Measurements from ENCODE around the gene C16orf54. TPM values are rescaled to one million over a fixed set of nuclear protein-coding genes. Genes with fewer than 3 reads are reported as not detected.

The C16orf54 gene
- total and polyA plus RNA-seq, 2 donors from 2014 or later: 0.39 to 4.9 TPM

GRCh38 chr16:29779474-29779873 is 33.7 kb upstream of the C16orf54 start:
- no peaks in the 10 kb centered on the region for H3K4me1 ChIP-seq (ENCODE audit: control insufficient read depth in 2 of 3, insufficient read depth in 2 of 3, low read depth in 1 of 3, low read length in 3 of 3)
- no peaks in the 10 kb centered on the region for H3K36me3 ChIP-seq (ENCODE audit: control insufficient read depth in 2 of 3, insufficient read depth in 3 of 3, low read length in 3 of 3)
- DNase-seq: no peak
- H3K9ac ChIP-seq (ENCODE audit: low read length in 3 of 3): no peak overlapping the region
- H3K9me3 ChIP-seq (ENCODE audit: control insufficient read depth in 2 of 3, insufficient read depth in 1 of 3, low read length in 3 of 3): no peaks in the 10 kb centered on the region
- no peak for TF ChIP-seq CTCF (IDR thresholded peaks at IDR 0.05; ENCODE audit: borderline replicate concordance, extremely low read depth, insufficient read depth)
- no peak overlapping the region for H3K27ac ChIP-seq (ENCODE audit: low read depth in 2 of 2, low read length in 2 of 2)
- no peak for FAIRE-seq
- intact Hi-C loops (cut with DNase I): no loop called here
- H3K4me3 ChIP-seq (ENCODE audit: low read length in 3 of 3): no peak overlapping the region
- no peaks in the 10 kb centered on the region for H3K27me3 ChIP-seq (ENCODE audit: control insufficient read depth, insufficient read depth, low read length)

GRCh38 chr16:29777576-29778350 is 32.0 kb upstream of the C16orf54 start, which contains the start of gene ZG16:
Gene ZG16, plus strand, starts transcription at chr16:29778256. Its CDS starts 1,011 bp downstream, at chr16:29779267.
- Histone ChIP-seq H3K36me3 (ENCODE audit: control insufficient read depth in 2 of 3, insufficient read depth in 3 of 3, low read length in 3 of 3) (no peaks in the 10 kb centered on the region), H3K9ac (ENCODE audit: low read length in 3 of 3) (no peak within 1 kb of the TSS), H3K27me3 (ENCODE audit: control insufficient read depth, insufficient read depth, low read length) (no peaks in the 10 kb centered on the region), H3K4me3 (ENCODE audit: low read length in 3 of 3) (no peak within 1 kb of the TSS), H3K27ac (ENCODE audit: low read depth in 2 of 2, low read length in 2 of 2) (no peak within 1 kb of the TSS), H3K9me3 (ENCODE audit: control insufficient read depth in 2 of 3, insufficient read depth in 1 of 3, low read length in 3 of 3) (no peaks in the 10 kb centered on the region), H3K4me1 (ENCODE audit: control insufficient read depth in 2 of 3, insufficient read depth in 2 of 3, low read depth in 1 of 3, low read length in 3 of 3) (no peaks in the 10 kb centered on the region)
- FAIRE-seq (no peak), DNase-seq (peak in 1 of 5 donors; percentile 8)
- intact Hi-C loops (cut with DNase I): no loop called here
- TF ChIP-seq CTCF (IDR thresholded peaks at IDR 0.05; ENCODE audit: borderline replicate concordance, extremely low read depth, insufficient read depth): no peak

GRCh38 chr16:29775742-29776408 is 30.1 kb upstream of the C16orf54 start:
- FAIRE-seq: no peak
- H3K4me3 ChIP-seq (ENCODE audit: low read length in 3 of 3): no peak overlapping the region
- no peak overlapping the region for H3K9ac ChIP-seq (ENCODE audit: low read length in 3 of 3)
- H3K4me1 ChIP-seq (ENCODE audit: control insufficient read depth in 2 of 3, insufficient read depth in 2 of 3, low read depth in 1 of 3, low read length in 3 of 3): no peaks in the 10 kb centered on the region
- no peaks in the 10 kb centered on the region for H3K36me3 ChIP-seq (ENCODE audit: control insufficient read depth in 2 of 3, insufficient read depth in 3 of 3, low read length in 3 of 3)
- intact Hi-C loops (cut with DNase I): no loop called here
- H3K27ac ChIP-seq (ENCODE audit: low read depth in 2 of 2, low read length in 2 of 2): no peak overlapping the region
- no peaks in the 10 kb centered on the region for H3K9me3 ChIP-seq (ENCODE audit: control insufficient read depth in 2 of 3, insufficient read depth in 1 of 3, low read length in 3 of 3)
- no peaks in the 10 kb centered on the region for H3K27me3 ChIP-seq (ENCODE audit: control insufficient read depth, insufficient read depth, low read length)
- no peak for TF ChIP-seq CTCF (IDR thresholded peaks at IDR 0.05; ENCODE audit: borderline replicate concordance, extremely low read depth, insufficient read depth)
- no peak for DNase-seq

Measured in kidney (tissue), 14 donors.